Mesendoderm (in vitro differentiated cells): ENCODE measurements around the gene ETV4.
A peak's percentile ranks its signal among the peaks of the same experiment; 100 is the strongest.

Experiments
- DNase-seq: peaks from one replicate; pipeline ENCODE4 v3.0.0; 2013
- H2AK5ac ChIP-seq: 2 replicates; pipeline ENCODE4 v1.6.1; 2013; ENCODE audit warnings: low read length, inconsistent platforms
- H2BK120ac ChIP-seq: 2 replicates; pipeline ENCODE4 v1.6.1; 2013; ENCODE audit warnings: low read depth, mild to moderate bottlenecking, low read length, moderate library complexity, mixed read lengths
- H2BK15ac ChIP-seq: replicated peaks from 2 replicates; pipeline ENCODE4 v1.6.1; 2013; ENCODE audit warnings: low read depth, mild to moderate bottlenecking, moderate library complexity
- H2BK5ac ChIP-seq: 2 replicates; pipeline ENCODE4 v1.6.1; 2013; ENCODE audit warnings: low read length, inconsistent platforms
- H3K18ac ChIP-seq: 2 replicates; pipeline ENCODE4 v1.6.1; 2013; ENCODE audit warnings: mild to moderate bottlenecking, low read length, mixed read lengths
- H3K23ac ChIP-seq: one replicate; pipeline ENCODE4 v1.6.1; 2013; ENCODE audit warnings: low read length
- H3K27ac ChIP-seq: 2 replicates; pipeline ENCODE4 v1.5.1; 2013; ENCODE audit warnings: low read depth, mild to moderate bottlenecking, inconsistent platforms, low read length, moderate library complexity
- H3K27me3 ChIP-seq: 2 replicates; pipeline ENCODE4 v1.6.1; 2013; ENCODE audit warnings: low read length, control low read depth, mild to moderate bottlenecking, inconsistent platforms; ENCODE audit not compliant: insufficient read depth, poor library complexity
- H3K36me3 ChIP-seq: 2 replicates; pipeline ENCODE4 v1.6.1; 2013; ENCODE audit warnings: low read length, inconsistent platforms; ENCODE audit not compliant: control insufficient read depth, insufficient read depth
- H3K4ac ChIP-seq: one replicate; pipeline ENCODE4 v1.6.1; 2013; ENCODE audit warnings: low read depth, mild to moderate bottlenecking, low read length, moderate library complexity
- H3K4me1 ChIP-seq: 2 replicates; pipeline ENCODE4 v1.6.1; 2013; ENCODE audit warnings: low read depth, low read length, inconsistent platforms; ENCODE audit not compliant: control insufficient read depth
- H3K4me2 ChIP-seq: 2 replicates; pipeline ENCODE4 v1.6.1; 2013; ENCODE audit warnings: low read length
- H3K4me3 ChIP-seq: 2 replicates; pipeline ENCODE4 v1.5.1; 2013; ENCODE audit warnings: mild to moderate bottlenecking, low read length
- H3K56ac ChIP-seq: one replicate; pipeline ENCODE4 v1.6.1; 2013; ENCODE audit warnings: low read length
- H3K79me1 ChIP-seq: 2 replicates; pipeline ENCODE4 v1.6.1; 2013; ENCODE audit warnings: low read length, inconsistent platforms
- H3K79me2 ChIP-seq: 2 replicates; pipeline ENCODE4 v1.6.1; 2013; ENCODE audit warnings: mild to moderate bottlenecking, low read length; ENCODE audit not compliant: control insufficient read depth, insufficient read depth
- H3K9ac ChIP-seq: 2 replicates; pipeline ENCODE4 v1.6.1; 2013; ENCODE audit warnings: low read length, inconsistent platforms
- H4K5ac ChIP-seq: one replicate; pipeline ENCODE4 v1.6.1; 2013; ENCODE audit warnings: low read length
- H4K8ac ChIP-seq: one replicate; pipeline ENCODE4 v1.6.1; 2013; ENCODE audit warnings: low read depth, mild to moderate bottlenecking, control low read depth, low read length, moderate library complexity
- WGBS: extraction: QIAGEN DNeasy Blood & Tissue Kit; methylation state at CpG from one replicate; pipeline ENCODE4 v1.1.7; 2013; ENCODE audit warnings: low lambda C conversion rate, missing lambda C conversion rate; ENCODE audit not compliant: insufficient coverage; ENCODE audit errors: extremely low coverage; 5-methylcytosine and 5-hydroxymethylcytosine counted together

Gene ETV4

GRCh38 chr17:43490621-43491020 is 55.5 kb downstream of the ETV4 start:
- Histone ChIP-seq H3K79me1 (peaks cover 5% of the 10 kb centered on the region), H3K27me3 (no peaks in the 10 kb centered on the region), H3K56ac (no peak overlapping the region), H3K23ac (no peak overlapping the region), H2BK15ac (no peak overlapping the region), H4K5ac (no peak overlapping the region), H3K36me3 (peaks cover 12% of the 10 kb centered on the region), H3K4me3 (no peak overlapping the region), H3K27ac (no peak overlapping the region), H3K4ac (no peak overlapping the region), H3K4me1 (no peaks in the 10 kb centered on the region), H2AK5ac (no peak overlapping the region), H2BK120ac (no peak overlapping the region), H3K18ac (no peak overlapping the region), H4K8ac (no peak overlapping the region), H3K79me2 (peaks cover 17% of the 10 kb centered on the region), H3K9ac (no peak overlapping the region), H3K4me2 (no peak overlapping the region), H2BK5ac (no peak overlapping the region)
- no peak for DNase-seq
- no CpG with 5 or more reads among the region's 5 CpGs for WGBS

- peak within 1 kb of the TSS; percentile 35 for H2BK5ac ChIP-seq
- H3K27ac ChIP-seq = peak within 1 kb of the TSS; percentile 41
- peaks cover 15% of the 10 kb centered on the region for H3K79me1 ChIP-seq
- DNase-seq = peak; percentile 100
- no peaks in the 10 kb centered on the region for H3K36me3 ChIP-seq
- H2BK15ac ChIP-seq = no peak within 1 kb of the TSS
- H3K4me2 ChIP-seq = peak within 1 kb of the TSS; percentile 73
- H3K27me3 ChIP-seq = no peaks in the 10 kb centered on the region
- peaks cover 31% of the 10 kb centered on the region for H3K79me2 ChIP-seq
- H4K5ac ChIP-seq = peak within 1 kb of the TSS; percentile 88
- H3K4me1 ChIP-seq = peaks cover 9% of the 10 kb centered on the region
- peak within 1 kb of the TSS; percentile 92 for H3K4me3 ChIP-seq
- H2BK120ac ChIP-seq = no peak within 1 kb of the TSS
- H3K4ac ChIP-seq = no peak within 1 kb of the TSS
- peak within 1 kb of the TSS; percentile 81 for H3K9ac ChIP-seq
- peak within 1 kb of the TSS; percentile 3 for H2AK5ac ChIP-seq
- H4K8ac ChIP-seq = no peak within 1 kb of the TSS
- peak within 1 kb of the TSS; percentile 39 for H3K18ac ChIP-seq
- WGBS = no CpG with 5 or more reads among the region's 51 CpGs
- H3K56ac ChIP-seq = peak within 1 kb of the TSS; percentile 95
- H3K23ac ChIP-seq = no peak within 1 kb of the TSS
Measured at GRCh38 chr17:43483674-43484551, 62.2 kb downstream of the ETV4 start, which contains the start of gene DHX8. Gene DHX8, plus strand, starts transcription at chr17:43483975. Its CDS starts 63 bp downstream, at chr17:43484038.

- peaks cover 13% of the 10 kb centered on the region for H3K79me1 ChIP-seq
- H2BK120ac ChIP-seq = no peak overlapping the region
- H2BK15ac ChIP-seq = no peak overlapping the region
- H3K18ac ChIP-seq = peak overlapping the region; percentile 23
- no peak overlapping the region for H3K9ac ChIP-seq
- WGBS = no CpG with 5 or more reads among the region's 11 CpGs
- H3K4me1 ChIP-seq = peaks cover 9% of the 10 kb centered on the region
- H4K8ac ChIP-seq = peak overlapping the region; percentile 99
- no peak overlapping the region for H3K4me3 ChIP-seq
- H3K27me3 ChIP-seq = no peaks in the 10 kb centered on the region
- no peaks in the 10 kb centered on the region for H3K36me3 ChIP-seq
- H4K5ac ChIP-seq = peak overlapping the region; percentile 21
- no peak overlapping the region for H3K4ac ChIP-seq
- H2AK5ac ChIP-seq = no peak overlapping the region
- H2BK5ac ChIP-seq = no peak overlapping the region
- H3K23ac ChIP-seq = no peak overlapping the region
- H3K79me2 ChIP-seq = peaks cover 26% of the 10 kb centered on the region
- H3K56ac ChIP-seq = peak overlapping the region; percentile 50
- no peak overlapping the region for H3K27ac ChIP-seq
- DNase-seq = no peak
- H3K4me2 ChIP-seq = no peak overlapping the region
Measured at GRCh38 chr17:43482103-43483012, 63.8 kb downstream of the ETV4 start.

- H3K18ac ChIP-seq = no peak overlapping the region
- no peak overlapping the region for H4K8ac ChIP-seq
- H3K4me2 ChIP-seq = no peak overlapping the region
- no peak overlapping the region for H2BK15ac ChIP-seq
- H4K5ac ChIP-seq = no peak overlapping the region
- DNase-seq = no peak
- peaks cover 6% of the 10 kb centered on the region for H3K79me1 ChIP-seq
- H3K36me3 ChIP-seq = no peaks in the 10 kb centered on the region
- peaks cover 4% of the 10 kb centered on the region for H3K4me1 ChIP-seq
- no peak overlapping the region for H2BK5ac ChIP-seq
- H3K27ac ChIP-seq = no peak overlapping the region
- H3K23ac ChIP-seq = no peak overlapping the region
- no peak overlapping the region for H3K56ac ChIP-seq
- H3K79me2 ChIP-seq = peaks cover 9% of the 10 kb centered on the region
- no CpG with 5 or more reads among the region's 3 CpGs for WGBS
- H2AK5ac ChIP-seq = no peak overlapping the region
- H3K4me3 ChIP-seq = no peak overlapping the region
- no peak overlapping the region for H2BK120ac ChIP-seq
- no peaks in the 10 kb centered on the region for H3K27me3 ChIP-seq
- no peak overlapping the region for H3K4ac ChIP-seq
- no peak overlapping the region for H3K9ac ChIP-seq
Measured at GRCh38 chr17:43479948-43480347, 66.2 kb downstream of the ETV4 start.
